GM18909 (cell line): ENCODE measurements around the gene ZBTB33.

Experiments used
- ATAC-seq: cut with Tn5 transposase; IDR thresholded peaks from one replicate; pipeline ENCODE4 v1.9.1; 2021; ENCODE audit warnings: mild to moderate bottlenecking; ENCODE audit not compliant: unreplicated experiment, poor library complexity

Gene ZBTB33

GRCh38 chrX:120302434-120302833, 51.8 kb downstream of the ZBTB33 start:
- ATAC-seq, result peak; percentile 97

- no peak for ATAC-seq
These were observed 53.6 kb downstream of the ZBTB33 start for GRCh38 chrX:120304256-120304655.

GRCh38 chrX:120305531-120306141, 55.0 kb downstream of the ZBTB33 start:
- ATAC-seq, result no peak

- ATAC-seq, result no peak
These were observed 56.0 kb downstream of the ZBTB33 start for GRCh38 chrX:120306630-120307029.
